Activated T-helper 9 cell treated with anti-CD3 and anti-CD28 coated beads, Interleukin-2, amount 50 U/mL, for 16 hours (primary cell): ENCODE data around the gene RFX5.
"Not testable (repeated sequence)": the region's sequence is repeated elsewhere in the genome, so short reads cannot be mapped to it uniquely, and the experiment has no call there.

Experiments used
- DNase-seq: peaks from one replicate; pipeline ENCODE4 v3.0.0-alpha.2; 2020; ENCODE audit warnings: low read depth

Gene RFX5

DNA sequence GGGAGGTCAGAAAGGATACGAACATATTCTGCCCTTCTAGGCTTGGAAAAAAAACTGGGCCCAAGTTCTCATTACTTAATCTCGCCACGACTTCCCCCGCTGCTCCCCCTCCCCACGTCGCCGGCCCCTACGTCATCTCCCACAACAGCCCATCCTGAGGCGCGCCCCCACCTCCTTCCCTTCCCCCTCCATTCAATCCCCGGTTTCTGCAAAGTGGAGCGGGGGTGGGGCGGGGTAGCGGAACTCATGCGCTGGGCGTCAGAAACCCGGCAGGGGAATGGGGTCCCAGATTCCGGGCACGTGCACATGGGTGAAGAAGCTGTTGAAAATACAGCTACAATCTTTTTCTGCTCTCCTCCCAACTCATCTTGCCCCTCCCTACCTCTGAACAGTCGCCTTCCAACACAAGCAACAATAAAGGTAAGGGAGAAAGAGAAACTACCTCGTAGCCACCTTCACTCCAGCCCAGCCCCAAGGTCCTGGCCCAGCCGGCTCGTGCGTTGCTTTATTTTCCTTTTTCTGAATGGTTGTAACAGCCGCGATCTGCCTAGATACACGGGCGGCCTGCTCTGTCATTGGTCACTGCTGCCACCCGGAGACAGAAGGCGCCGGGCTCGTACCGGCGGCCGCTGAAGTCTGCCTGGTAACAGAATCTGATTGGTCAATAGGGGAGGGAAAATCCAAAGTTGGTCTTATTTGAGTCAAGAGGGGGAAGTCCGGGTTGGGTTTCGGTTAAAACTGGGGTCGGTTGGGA is at the start of gene RFX5:
Gene RFX5 (minus strand): TSS at position 484 of the 754 bp plus-strand sequence. CDS start 932 bp downstream, outside the sequence.
- DNase-seq: peak; percentile 87

DNA sequence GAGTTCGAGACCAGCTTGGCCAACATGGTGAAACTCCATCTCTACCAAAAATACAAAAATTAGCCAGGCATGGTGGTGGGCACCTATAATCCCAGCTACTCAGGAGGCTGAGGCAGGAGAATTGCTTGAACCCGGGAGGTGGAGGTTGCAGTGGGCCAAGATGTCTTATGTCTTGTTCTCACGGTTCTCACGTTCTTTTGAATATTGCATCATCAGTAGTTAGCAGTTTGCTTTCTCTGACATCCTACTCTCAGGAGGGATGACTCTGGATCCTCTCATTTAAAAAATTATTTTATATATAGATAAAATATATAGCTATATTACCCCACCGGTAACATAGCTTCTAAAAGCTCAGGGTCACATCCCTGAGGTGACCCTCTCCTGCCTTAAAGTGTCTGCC is 49.2 kb upstream of the RFX5 start:
- not testable (repeated sequence) for DNase-seq

DNA sequence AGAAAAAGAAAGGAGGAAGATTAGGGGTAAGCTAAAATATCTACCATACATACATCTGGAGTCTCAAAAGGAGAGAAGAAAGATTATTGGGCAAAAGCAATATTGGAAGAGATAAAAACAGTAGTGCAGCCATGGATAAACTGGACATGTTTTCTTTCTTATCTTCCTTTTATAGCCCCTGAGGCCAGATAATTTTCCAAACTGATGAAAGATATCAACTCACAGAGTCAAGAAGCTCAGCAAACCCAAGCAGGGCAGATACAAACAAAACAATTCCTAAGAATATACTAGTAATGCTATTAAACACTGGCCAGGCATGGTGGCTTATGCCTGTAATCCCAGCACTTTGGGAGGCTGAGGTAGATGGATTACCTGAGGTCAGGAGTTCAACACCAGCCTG is 46.5 kb upstream of the RFX5 start:
- DNase-seq: no peak

DNA sequence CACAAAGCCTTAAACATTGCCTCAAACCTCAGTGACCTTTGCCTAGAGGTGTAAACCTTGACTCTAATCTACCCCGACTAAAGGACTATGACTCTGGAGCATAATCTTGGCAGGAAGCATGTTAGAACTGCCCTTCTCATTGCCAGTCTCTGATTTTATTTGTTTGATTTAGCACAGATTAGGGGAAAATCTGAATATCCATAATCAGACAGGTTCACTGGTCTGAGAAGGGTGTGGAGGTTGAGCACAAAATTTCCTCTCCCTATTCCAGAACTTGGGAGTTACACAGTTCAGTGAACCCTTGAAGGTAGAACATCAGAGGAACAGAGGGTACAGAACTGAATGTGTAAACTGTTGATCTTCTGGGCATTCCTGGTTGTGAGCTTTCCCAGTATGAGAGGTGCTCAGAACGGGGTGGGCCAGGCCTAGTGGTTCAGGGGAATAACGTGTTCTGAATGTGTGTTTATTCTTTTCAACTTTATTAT is 44.1 kb upstream of the RFX5 start:
- no peak for DNase-seq

DNA sequence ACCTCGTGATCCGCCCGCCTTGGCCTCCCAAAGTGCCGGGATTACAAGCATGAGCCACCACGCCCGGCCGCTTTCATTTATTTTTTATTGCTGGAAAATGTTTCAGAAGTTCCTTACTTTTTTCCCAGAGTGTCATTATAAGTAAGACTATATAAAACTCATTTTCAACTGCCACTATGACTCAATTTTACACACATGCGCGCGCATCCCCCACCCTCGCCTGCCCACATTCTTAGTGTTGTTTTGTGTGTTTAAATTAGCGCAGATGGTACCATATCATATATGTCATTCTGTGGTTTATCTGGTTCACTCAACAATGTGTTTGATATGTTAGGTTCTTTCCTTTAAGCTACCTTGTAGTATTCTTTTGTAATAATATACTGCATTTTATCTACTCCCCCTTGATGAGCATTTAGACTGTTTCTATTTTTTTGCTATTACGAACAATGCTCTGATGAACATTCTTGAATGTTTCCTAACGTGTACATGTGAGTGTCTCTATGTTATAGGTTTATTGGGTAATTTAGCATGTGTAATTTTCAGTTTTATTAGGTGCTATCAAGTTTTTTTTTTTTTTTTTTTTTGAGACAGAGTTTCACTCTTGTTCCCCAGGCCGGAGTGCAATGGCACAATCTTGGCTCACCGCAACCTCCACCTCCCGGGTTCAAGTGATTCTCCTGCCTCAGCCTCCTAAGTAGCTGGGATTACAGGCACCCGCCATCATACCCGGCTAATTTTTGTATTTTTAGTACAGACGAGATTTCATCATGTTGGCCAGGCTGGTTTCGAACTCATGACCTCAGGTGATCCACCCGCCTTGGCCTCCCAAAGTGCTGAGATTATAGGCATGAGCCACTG is 43.4 kb upstream of the RFX5 start:
- DNase-seq: not testable (repeated sequence)

DNA sequence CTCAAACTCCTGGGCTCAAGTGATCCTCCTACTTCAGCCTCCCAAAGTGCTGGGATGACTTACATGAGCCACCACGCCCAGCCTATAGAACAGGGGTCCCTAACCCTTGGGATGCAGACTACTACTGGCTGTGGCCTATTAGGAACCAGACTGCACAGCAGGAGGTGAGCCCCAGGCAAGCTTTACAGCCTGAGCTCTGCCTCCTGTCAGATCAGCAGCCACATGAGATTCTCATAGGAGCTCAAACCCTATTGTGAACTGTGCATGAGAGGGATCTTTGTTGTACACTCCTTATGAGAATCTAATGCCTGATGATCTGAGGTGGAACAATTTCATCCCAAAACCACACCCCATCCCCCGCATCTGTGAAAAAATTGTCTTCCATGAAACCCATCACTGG is 39.0 kb upstream of the RFX5 start:
- no peak for DNase-seq

DNA sequence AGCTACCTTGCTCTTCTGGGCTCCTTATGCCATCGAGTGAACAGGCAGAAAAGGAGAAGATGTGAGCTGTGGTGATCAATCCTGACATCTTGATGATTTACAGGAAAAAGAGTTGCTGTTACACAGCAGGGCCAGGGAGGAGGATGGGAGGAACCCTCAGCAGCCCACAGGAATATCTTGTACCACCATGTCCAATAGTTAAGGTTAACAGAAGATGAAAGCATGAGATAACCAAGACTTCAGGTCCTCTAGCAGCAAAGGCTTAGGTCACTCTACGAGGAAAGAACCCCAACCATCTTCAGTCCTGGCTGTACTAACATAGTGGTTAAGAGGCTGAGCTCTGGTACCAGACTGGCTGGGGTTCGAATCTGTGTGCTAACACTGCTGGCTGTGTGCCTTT is 37.5 kb upstream of the RFX5 start:
- DNase-seq: no peak

DNA sequence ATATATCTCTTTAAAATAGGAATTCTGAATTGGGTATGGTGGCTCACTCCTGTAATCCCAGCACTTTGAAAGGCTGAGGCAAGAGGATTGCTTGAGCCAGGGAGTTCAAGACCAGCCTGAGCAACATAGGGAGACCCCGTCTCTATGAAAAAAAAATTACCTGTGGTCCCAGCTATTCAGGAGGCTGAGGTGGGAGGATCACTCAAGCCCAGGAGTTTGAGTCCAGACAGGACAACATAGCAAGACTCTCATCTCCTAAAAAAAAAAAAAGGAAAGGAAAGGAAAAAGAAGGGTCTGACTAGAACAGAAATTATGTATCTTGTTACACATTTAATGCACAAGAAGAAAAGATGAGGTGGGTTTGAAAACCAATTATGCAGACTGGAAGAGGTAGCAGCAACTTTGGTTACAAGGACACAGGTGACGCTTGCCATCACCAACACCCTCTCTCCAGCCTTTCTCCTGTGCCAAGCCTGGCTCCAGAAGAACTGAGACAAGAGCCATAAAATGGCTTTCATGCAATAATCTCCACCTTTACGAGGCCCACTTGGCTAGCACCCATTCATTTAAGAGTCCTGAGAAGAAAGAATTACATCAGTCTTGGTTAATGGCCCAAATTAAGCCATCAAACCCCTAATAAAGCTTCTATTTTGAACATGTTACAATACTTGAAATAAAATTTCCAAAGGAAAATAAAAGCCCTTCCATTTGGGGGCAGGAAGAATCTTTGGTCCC is 30.3 kb upstream of the RFX5 start:
- no peak for DNase-seq

DNA sequence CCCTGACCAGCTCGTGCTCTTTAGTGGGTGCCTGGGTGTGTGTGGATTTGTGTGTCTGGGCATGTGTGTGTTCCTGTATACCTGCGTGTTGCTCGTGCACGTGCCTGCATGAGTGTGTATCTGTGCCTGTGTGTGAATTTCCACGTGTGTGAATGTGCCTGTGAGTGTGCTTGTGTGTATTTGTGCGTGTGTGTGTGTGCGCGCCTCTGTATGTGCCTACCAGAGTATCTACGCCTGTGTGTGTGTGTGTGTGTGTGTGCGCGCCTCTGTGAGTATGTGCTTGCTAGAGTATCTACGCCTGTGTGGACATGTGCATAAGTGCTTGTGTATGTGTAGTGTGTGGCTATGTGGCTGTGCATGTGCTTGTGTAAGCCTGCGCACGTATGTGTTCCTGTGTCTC is 26.1 kb upstream of the RFX5 start:
- DNase-seq: no peak

DNA sequence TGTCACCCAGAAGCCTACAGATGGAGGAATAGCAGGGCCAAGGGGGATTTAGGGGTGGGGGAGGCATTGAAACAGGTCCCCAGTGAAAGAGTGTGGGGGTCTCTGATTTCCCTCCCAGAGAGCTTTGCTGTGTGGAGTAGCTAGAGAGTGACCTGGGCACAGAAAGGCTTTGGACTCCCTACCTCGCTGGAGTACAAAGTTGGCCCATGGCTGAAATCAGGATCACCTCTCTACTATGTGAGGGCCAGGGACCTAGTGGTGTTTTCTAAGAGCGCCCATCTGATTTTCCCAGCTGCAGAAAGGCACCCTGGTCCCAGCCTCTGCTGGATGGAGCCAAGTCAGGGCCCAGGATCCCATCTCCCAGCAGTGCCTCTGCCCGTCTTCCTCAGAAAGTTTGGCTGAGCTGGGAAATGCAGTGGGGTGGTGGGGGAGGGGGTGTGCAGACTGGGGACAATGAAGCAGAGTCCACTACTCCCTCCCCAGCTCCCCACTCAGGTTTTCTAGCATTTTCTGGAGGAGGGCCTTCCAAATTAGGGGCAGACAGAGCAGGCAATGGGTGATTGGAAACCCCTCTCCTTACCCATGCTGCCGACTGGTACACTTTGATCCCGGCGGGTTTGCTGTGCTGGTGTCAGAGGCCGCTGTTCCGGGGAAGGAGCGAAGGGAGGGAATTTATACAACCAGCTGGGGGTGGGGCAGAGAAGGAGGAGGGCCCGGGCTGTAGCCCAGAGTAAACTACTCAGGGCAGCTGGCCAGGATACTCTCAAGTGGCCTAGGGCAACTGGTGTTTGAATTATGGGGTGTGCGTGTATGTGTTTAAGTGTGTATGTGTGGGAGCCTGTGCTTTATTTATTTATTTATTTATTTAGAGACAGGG is 25.2 kb upstream of the RFX5 start, which contains the start of gene SELENBP1:
Gene SELENBP1 (minus strand): TSS at position 648 of the 877 bp plus-strand sequence. CDS start 64 bp downstream, at position 584.
- DNase-seq: no peak

DNA sequence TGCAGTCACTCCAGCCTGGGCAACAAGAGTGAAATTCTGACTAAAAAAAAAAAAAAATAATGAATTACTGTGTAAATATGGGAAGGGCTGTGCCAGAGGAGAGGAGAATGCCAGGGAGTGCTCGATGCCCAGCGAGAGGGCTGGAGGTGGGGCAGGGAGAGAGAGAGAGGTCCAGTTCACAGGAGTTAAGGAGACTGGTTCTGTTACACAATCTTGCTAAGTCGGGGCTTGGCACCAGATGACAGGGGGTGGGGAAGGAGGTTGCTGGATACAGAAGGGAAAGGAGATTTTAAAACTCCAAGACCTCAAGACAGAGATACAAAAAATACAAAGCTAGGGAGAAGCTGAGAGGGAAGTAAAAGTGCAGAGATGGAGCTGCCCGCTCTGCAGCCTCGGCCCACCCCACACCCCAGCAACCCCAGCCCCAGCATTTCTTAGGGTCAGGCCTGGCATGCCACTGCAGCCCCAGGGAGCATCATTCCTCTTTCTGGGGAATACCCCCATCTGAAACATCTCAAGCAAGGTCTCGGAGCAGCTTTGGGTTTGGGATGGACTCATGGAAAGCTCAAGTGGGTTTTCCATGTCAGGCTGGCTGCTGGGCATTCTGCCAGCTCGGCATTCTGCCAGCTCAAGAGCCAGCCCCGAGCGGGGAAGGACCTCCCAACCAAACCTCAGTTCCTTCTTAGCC is 24.5 kb upstream of the RFX5 start:
- no peak for DNase-seq

DNA sequence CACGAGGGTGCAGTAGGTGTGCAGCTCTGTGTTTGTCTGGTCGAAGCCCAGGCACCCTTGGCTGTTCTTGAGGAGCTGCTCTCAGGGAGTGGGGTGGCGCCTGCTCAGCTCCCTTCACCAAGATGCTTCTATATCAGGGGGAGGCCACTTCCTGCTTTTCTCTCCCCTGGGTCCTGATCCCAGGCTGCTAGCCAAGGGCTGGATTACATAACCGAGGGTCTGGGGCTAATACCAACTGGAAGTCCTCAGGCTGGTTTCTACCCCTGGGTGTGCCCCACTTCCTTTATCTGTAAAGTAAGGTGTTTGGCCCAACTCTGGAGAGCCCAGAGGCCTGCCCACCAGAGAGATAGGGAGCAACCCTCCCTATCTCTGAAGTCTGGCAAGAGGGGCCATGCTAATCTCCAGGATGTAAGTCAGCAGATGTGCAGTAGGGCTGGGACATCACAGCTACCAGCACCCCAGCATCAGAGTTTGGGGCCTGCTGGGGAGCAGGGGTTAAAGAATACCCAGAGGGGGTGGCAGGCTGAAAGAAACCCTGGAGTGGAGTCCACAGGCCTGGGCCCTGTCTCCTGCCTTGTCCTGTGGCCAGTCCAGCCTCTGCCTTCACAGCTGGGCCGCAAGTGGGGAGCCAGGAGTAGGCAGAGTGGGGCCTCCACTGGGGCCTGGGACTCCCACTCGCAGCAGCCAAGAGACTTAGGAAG is 23.3 kb upstream of the RFX5 start:
- no peak for DNase-seq

DNA sequence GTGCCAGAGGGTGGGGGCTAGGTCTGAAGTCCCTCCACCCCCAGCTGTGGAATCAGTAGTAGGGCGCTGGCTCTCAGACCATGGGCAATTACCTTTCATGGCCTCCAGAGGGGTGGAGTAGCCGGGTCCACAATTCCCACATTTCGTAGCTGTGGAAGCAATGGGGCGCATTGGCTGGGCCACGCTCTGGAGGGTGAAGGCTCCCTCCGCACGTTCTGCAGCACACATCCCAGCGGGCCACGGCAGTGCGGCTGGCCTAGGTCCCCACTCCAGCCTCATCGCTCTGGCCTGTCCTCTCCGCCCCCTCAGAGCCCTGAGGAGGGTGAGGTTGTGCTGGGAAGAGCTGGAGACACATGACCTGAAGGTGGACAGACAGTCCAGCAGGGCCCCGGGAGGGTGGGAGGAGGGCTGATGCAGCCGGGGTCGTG is 22.6 kb upstream of the RFX5 start:
- DNase-seq: no peak

DNA sequence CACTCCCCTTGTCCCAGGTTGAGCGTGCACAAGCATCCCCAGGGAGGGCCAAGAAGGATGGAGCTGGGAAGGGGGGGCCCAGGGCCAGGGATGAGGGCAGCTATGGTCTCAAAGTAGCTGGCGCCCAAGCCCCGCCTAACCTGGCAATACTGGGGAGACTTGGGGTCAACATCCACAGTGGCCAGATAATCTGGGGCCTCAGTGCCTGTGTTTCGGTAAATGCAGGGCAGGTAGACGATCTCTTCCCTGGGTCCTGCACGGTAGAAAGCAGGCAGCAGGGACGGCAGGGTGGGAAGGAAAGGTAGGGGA is 22.2 kb upstream of the RFX5 start:
- no peak for DNase-seq

DNA sequence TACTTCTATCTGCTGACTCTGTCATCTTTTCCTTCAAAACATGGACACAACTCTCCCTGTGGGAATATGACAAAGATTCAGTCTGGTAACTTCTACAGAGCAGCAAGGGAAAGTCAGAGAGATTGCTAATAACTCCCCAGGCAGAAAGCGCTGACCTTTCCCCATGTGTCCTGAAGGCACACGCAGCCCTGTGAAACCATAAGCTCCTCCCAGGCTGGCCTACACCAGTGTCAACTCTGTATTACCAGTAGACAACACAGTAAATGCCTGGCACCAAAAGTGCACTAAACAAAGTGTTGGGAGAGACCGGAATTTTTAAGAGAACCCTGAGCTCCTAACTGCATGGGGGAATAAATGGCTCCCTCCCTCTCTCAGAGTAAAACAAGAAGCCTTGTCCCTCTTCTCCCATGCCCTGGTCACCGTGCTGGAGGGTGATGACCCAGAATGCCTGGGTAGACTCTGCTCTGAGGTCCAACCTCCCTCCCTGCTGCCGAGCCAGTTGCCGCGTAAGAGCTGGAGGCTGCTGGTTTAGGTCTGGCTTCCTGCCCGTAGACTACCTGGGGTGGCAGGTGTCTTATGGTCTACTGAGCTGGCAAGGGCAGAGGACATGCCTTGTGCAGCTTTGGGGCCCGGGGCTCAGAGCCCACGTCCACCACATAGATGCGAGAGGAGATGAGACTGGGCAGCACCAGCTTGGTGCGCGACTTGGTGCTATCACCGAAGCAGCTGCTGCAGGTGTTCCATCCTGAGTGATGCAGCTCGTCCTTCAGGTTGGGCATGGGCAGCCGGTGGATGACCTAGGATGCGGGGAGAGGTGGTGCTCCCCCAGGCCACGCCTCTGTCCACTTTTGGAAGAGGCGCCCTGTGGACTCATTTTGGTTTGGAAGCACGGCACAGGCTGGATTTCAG is 21.6 kb upstream of the RFX5 start:
- no peak for DNase-seq

DNA sequence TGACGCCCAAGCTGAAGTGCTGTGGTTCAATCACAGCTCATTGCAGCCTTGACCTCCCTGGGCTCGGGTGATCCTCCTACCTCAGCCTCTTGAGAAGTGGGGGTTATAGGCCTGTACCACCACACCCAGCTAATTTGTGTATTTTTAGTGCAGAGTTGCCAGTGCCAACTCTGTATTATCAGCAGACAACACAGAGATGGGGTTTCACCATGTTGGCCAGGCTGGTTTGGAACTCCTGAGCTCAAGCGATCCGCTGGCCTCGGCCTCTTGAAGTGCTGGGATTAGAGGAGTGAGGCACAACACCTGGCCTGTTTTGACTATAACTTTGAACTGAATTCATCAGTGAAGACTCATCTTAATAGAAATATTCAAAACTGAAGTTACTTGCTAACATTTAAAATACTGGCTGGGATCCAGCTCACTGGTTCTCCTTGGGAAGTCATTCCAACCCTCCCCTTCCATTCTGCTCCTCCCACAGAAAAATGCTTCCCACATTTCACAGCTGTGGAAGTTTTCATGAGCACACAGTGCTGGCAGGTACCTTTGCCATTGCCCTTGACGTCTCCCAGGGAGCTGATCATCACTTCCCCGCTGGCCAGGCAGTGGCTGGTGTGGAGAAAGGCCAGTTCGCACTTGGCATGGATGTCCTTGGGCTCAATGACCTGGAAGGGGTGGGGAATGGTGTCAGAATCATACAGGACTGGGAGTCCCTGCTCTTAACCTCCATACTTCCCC is 20.8 kb upstream of the RFX5 start:
- DNase-seq: no peak

DNA sequence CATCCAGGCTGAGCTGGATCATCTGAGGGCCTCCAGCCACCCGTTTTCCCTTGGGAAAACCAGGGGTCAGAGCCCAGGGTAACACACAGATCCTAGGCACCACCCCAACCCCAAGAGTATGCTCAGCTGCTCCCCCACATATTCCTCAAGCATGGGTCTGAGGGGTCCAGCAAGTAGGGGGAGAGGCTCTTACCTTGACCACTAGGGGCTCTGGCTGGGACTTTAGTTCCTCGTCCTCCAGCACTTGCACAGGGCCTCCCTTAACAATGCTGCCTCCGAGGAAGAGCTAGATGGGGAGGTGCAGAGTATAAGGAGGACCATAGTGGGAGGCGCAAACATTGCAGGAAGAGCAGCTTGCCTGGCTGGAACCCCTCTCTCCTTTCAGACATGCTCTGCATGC is 17.9 kb upstream of the RFX5 start:
- DNase-seq: no peak
